Fibroblast of gingiva (primary cell): ENCODE data around the gene KIRREL1.

Source experiments
- DNase-seq: peaks from one replicate; pipeline ENCODE4 v3.0.0-alpha.2; 2011; ENCODE audit warnings: low read depth

The KIRREL1 gene

GRCh38 chr1:157993147-157993917 lies at the start of gene KIRREL1:
Gene KIRREL1 (plus strand): TSS chr1:157993645. CDS start chr1:157993677, 32 bp downstream.
- peak; percentile 83 for DNase-seq

GRCh38 chr1:157944663-157945280 lies 48.7 kb upstream of the KIRREL1 start:
- DNase-seq = no peak

GRCh38 chr1:157948312-157949073 lies 45.0 kb upstream of the KIRREL1 start:
- peak; percentile 20 for DNase-seq

GRCh38 chr1:157949074-157949354 lies 44.4 kb upstream of the KIRREL1 start:
- DNase-seq = no peak

- no peak for DNase-seq
Measured at GRCh38 chr1:157951230-157951629, 42.2 kb upstream of the KIRREL1 start.

GRCh38 chr1:157952601-157953000 lies 40.8 kb upstream of the KIRREL1 start:
- DNase-seq = no peak

- DNase-seq = no peak
Measured at GRCh38 chr1:157955221-157955620, 38.2 kb upstream of the KIRREL1 start.

- DNase-seq = no peak
Measured at GRCh38 chr1:157955857-157956256, 37.6 kb upstream of the KIRREL1 start.

GRCh38 chr1:157956732-157957131 lies 36.7 kb upstream of the KIRREL1 start:
- DNase-seq = no peak

GRCh38 chr1:157958263-157958662 lies 35.2 kb upstream of the KIRREL1 start:
- DNase-seq = no peak

- DNase-seq = no peak
Measured at GRCh38 chr1:157959750-157960149, 33.7 kb upstream of the KIRREL1 start.

- no peak for DNase-seq
Measured at GRCh38 chr1:157960773-157961172, 32.7 kb upstream of the KIRREL1 start.

GRCh38 chr1:157961805-157962762 lies 31.4 kb upstream of the KIRREL1 start:
- DNase-seq = peak; percentile 6

- DNase-seq = peak; percentile 27
Measured at GRCh38 chr1:157963713-157964112, 29.7 kb upstream of the KIRREL1 start.

GRCh38 chr1:157965584-157965983 lies 27.9 kb upstream of the KIRREL1 start:
- DNase-seq = no peak

- DNase-seq = no peak
Measured at GRCh38 chr1:157966031-157966537, 27.4 kb upstream of the KIRREL1 start.

GRCh38 chr1:157967205-157967604 lies 26.2 kb upstream of the KIRREL1 start:
- no peak for DNase-seq

GRCh38 chr1:157968508-157968907 lies 24.9 kb upstream of the KIRREL1 start:
- DNase-seq = peak; percentile 57

- peak; percentile 85 for DNase-seq
Measured at GRCh38 chr1:157968946-157969345, 24.5 kb upstream of the KIRREL1 start.

GRCh38 chr1:157969697-157970485 lies 23.6 kb upstream of the KIRREL1 start:
- peak; percentile 61 for DNase-seq

- no peak for DNase-seq
Measured at GRCh38 chr1:157971769-157972168, 21.7 kb upstream of the KIRREL1 start.
